ENCODE data around the gene DUSP21.
A peak's percentile ranks its signal among the peaks of the same experiment; 100 is the strongest.
"Not testable (repeated sequence)": the region's sequence is repeated elsewhere in the genome, so short reads cannot be mapped to it uniquely, and the experiment has no call there.

The DUSP21 gene

DNA sequence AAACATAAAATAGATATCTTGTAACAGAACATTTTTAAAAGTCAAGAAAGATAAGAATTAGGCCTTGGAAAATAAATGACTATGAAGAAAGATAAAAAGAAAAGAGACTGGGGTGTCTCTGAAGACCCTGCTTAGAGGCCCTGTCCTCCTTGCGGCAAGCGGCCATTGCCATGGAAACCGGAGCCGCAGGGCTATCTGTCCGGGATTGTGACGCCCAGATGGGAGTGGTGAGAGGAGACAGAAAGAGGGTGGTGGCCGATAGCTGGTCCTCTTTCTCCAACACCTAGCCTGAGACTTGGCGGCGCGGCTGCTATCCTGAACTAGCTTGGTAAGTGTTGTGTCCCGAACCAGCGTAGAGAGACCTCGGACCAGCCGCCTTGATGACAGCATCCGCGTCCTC, at the start of gene DUSP21:
TSS of gene DUSP21 (plus strand) at position 269 of the 400 bp plus-strand sequence. CDS start at position 381, 112 bp downstream.
- peak; percentile 6 for DNase-seq (ENCODE audit: low spot score)

DNA sequence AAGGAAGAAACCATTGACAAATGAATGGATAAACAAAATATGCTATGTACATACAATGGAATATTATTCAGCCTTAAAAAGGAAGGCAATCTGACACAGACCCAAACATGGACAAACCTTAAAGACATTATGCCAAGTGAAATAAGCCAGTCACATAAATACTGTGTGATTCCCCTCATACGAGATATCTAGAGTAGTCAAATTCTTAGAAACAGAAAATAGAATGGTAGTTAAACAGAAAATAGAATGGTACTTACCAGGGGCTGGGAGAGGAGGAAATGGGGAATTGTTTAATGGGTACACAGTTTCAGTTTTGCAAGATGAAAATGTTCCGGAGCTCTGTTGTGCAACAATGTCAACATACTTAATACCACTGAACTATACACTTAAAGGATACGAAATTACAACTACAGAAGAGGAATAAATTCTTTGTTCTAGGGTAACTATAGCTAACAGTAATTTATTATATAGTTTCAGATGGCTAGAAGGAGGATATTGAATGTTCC, 47.8 kb upstream of the DUSP21 start:
- DNase-seq (ENCODE audit: low spot score): no peak

DNA sequence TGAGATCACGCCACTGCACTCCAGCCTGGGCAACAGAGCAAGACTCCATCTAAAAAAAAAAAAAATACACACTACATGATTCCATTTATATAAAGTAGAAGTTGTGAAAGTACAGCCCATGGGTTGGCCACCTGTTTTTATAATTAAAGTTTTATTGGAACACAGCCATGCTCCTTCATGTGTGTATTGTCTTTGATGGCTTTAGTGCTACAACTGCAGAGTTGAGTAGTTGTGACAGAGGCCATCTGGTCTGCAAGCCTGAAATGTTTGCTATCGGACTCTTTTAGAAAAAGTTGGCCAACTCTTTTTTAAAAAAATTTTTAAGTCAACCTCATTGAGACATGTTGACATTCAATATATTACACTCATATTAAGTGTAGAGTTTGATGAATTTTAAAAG, 41.2 kb upstream of the DUSP21 start:
- DNase-seq (ENCODE audit: low spot score): no peak

DNA sequence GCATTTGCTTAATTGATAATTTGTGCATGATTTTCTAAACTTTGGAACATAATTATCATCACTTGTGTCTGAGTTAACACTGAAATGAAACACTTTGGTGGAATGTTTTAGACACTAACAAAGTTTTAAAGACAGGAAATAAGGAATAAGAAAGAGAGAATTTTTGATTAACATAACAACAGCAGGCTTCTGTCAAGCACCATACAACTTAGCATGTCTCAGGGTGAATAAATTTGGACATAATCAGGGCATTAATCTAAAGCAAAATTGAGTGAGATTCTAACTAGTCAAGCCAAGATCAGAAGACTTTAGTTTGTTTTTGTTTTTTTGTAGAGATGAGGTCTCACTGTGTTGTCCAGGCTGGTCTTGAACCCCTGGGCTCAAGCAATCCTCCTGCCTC, 28.1 kb upstream of the DUSP21 start:
- no peak for DNase-seq (ENCODE audit: low spot score)

DNA sequence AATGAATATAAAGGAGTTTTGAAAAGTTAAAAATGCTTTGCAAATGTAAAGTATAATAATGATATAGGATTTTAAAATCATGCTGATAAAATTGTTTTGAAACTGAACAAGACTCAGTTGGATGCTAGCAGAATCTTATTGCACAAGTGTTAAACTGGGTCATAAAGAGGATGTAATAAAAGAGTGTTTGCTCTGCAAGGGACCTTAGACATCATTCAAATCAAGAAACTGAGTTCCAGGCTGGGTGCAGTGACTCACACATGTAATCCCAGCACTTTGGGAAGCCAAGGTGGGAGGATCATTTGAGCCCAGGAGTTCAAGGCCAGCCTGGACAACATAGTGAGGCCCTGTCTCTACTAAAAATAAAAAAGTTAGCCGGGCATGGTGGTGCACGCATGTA, 27.5 kb upstream of the DUSP21 start:
- no peak for DNase-seq (ENCODE audit: low spot score)

DNA sequence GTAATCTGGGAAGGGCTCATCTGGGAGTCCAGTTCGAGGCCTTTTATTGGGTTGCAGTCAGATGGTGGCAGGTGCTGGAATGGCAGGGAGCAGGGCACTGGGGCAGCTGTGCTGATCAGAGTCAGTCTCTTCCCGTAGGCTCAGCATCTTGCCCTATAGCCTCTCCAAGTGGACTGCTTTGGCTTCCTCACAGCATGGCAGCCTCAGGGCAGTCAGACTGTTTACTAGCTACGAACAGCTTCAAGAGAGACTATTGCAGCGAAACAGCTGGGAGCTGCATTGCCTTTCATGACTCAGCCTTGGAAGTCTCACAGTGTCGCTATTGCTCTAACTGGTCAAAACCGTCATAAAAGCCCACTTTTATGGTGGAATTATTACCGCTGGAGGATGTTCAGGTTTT, 26.8 kb upstream of the DUSP21 start:
- DNase-seq (ENCODE audit: low spot score): no peak

DNA sequence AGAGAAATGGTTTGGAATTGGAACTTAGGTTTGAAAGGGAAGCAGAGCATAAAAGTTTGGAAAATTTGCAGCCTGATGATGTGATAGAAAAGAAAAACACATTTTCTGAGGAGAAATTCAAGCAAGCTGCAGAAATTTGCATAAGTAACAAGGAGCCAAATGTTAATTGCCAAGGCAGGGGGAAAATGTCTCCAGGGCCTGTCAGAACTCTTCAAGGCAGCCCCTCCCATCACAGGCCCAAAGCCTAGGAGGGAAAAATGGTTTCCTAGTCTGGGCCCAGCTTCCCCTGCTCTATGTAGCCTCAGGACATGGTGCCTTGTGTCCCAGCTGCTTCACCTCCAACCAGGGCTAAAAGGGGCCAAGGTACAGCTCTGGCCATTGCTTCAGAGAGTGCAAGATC, 21.2 kb upstream of the DUSP21 start:
- no peak for DNase-seq (ENCODE audit: low spot score)

DNA sequence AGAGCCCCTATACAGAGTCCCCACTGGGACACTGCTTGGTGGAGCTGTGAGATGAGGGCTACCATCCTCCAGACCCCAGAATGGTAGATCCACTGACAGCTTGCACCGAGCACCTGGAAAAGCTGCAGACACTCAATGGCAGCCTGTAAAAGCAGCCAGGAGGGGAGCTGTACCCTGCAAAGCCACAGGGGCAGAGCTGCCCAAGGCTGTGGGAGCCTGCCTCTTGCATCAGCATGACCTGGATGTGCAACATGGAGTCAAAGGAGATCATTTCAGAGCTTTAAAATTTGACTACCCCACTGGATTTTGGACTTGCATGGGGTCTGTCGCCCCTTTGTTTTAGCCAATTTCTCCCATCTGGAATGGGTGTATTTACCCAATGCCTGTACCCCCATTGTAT, 20.6 kb upstream of the DUSP21 start:
- not testable (repeated sequence) for DNase-seq (ENCODE audit: low spot score)

DNA sequence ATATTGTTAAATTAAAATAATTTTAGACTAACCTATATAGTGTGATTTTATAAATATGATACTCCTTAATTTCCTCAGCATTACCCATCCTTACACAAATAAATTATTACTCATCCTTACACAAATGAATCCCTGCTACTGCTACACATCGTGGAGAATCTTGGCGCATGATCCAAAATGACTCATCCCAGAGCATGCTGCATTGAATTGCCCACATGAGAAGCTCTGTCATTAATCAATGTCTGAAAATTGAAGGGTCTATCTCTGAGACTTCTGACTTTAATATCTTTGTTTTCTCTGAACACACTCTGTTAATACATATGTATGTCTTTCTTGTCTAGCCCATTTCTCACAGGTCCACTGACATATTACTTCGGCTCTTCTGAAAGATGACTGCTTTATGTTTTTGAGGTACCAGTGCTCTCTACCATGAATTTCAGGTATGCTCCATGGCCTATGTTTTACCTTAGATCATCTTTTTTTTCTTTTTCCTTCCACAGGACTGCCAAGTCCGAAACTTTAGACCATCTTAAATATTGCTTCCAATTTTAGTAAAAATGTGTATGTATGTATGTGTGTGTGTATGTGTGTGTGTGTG, 15.7 kb upstream of the DUSP21 start:
- no peak for DNase-seq (ENCODE audit: low spot score)

DNA sequence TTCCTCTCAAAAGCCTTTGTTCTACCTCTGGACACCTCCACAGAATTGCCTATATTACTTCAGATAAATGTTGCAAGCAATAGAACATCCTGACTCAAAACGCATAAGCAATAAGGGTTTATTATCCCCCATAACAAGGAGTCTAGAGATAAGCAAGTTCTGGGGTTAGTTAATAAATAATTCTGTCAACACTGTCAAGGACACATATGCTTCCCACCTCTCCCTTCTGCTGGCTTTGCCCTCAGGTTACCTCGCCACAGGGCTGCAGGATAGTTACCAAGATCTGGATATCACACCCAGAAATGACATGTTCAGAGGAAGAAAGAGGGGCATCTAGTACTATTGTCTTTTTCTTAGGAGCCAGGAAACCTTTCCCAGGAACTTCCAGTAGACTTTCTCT, 14.0 kb upstream of the DUSP21 start:
- no peak for DNase-seq (ENCODE audit: low spot score)

DNA sequence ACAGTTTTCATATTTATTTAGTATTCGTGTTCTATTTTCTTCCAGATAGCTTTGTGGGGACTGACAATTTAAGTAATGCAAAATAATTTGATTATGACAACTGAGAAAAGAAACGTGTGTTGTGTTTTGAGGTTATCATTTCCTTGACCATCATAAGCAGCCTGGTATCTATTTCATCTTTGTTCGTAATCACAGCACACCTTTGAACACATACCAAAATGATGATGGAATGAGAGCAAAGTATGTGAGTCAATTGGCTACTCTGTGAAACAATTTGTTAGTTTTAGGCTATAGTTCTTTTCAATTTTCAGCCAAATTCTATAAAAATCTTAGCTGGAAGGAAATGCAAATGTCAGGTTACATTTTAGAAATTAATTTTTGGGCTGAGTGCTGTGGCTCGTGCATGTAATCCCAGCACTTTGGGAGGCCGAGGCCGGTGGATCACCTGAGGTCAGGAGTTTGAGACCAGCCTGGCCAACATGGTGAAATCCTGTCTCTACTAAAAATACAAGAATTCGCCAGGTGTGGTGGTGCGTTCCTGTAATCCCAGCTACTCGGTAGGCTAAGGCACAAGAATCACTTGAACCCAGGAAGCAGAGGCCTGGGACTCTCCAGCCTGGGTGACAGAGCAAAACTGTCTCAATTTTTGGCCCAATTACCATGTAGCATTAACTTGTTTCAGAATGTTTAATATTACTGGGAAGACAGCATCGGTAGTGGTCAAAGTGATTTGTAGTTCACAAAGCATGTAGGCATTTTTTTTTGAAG, 1.1 kb upstream of the DUSP21 start:
- no peak for DNase-seq (ENCODE audit: low spot score)

DNA sequence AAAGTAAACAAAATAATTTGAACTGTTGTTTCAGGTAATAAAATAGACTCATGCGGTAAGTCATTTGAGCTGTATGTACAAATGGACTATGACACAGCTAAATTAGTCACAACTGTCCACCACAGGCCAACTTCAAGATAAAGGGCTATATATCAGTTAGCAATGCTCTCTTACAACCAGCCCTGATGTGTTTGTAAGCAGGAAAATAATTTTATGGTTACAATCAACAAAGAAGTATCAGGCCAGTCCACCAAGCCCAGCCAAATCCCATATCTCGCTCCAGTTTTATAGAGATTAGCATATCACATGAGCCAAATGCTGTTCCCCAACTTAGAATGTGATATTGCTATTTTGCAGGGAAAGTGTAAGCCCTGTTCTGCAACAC, 511 bp upstream of the DUSP21 start:
- peak; percentile 30 for DNase-seq (ENCODE audit: low spot score)

DNA sequence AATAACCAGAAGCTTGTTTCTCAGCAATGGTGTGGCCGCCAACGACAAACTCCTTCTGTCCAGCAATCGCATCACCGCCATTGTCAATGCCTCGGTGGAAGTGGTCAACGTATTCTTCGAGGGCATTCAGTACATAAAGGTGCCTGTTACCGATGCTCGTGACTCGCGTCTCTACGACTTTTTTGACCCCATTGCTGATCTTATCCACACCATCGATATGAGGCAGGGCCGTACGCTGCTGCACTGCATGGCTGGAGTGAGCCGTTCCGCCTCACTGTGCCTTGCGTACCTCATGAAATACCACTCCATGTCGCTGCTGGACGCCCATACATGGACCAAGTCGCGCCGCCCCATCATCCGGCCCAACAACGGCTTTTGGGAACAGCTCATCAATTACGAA, 383 bp downstream of the DUSP21 start:
- DNase-seq (ENCODE audit: low spot score): no peak

DNA sequence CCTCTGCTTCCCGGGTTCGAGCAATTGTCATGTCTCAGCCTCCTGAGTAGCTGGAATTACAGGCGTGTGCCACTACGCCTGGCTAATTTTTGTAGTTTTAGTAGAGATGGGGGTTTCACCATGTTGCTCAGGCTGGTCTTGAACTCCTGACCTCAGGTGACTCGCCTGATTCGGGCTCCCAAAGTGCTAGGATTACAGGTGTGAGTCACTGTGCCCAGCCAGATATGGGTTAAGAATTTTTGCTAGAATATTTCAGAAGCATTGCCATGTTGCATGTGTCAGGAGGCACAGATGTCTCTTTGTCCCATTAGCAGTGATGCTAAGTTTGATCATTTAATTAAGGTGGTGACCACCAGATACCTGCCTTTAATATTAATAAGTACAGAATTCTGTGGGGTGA, 7.1 kb downstream of the DUSP21 start:
- not testable (repeated sequence) for DNase-seq (ENCODE audit: low spot score)

DNA sequence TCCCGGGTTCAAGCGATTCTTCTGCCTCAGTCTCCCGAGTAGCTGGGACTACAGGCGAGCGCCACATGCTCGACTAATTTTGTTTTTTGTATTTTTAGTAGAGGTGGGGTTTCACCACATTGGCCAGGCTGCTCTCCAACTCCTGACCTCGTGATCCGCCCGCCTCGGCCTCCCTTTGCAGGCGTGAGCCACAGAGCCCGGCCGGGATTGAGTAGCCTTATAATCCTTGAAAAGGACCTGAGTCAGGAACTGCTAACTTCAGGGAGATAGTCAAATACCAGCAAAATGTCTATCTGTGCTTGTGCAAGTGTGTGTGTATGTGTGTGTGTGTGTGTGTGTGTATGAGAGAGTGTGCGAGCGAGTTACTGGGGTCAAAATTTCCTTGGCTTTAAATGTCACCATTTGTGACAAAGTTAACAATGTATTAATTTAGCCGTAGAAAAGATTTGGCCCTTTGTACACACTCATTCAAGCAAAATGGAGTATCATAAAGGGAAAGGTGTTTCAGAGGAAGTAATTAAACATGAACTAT, 27.4 kb downstream of the DUSP21 start:
- no peak for DNase-seq (ENCODE audit: low spot score)

DNA sequence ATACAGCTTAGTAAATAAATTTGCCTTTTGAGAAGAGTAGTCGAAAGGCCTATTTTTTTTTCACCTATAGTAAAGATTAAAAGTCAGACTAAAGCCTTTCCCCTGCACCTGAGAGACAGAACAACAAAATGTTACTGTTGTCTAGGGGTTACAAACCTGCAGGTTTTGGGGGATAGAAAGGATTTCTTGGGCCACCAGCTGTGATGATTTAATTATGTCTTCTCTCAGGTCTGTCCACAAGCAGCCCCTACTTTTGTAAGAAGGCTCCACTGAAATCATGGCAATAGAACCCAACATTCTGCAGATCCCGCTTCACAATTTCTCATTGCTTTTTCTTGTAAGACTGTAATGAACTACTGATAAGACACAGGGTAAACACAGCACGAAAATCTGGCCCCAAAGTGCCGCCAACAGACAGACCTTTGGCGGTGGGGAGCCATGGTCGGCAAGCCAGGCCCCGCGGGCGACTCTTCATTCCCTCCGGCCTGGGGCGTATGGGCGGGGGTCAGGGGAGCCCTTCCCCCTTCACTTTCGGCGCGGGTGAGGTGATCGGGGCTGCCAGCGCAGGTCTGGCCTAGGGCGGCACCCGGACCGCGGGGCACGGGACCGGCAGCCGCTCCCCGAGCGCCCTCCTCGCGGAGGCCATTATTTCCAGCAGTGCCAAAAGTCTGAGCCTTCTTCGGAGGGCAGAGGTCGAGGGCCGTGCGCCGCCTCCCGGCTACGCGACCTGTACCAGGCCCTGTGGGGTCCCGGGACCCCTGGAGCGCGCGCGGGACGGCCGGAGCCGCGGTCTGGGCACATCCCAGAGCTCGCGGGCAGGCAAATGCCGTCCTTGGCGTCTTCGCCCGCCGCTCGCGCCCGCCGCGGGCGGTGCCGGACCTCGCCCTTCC, 28.4 kb downstream of the DUSP21 start:
- peak; percentile 39 for DNase-seq (ENCODE audit: low spot score)

DNA sequence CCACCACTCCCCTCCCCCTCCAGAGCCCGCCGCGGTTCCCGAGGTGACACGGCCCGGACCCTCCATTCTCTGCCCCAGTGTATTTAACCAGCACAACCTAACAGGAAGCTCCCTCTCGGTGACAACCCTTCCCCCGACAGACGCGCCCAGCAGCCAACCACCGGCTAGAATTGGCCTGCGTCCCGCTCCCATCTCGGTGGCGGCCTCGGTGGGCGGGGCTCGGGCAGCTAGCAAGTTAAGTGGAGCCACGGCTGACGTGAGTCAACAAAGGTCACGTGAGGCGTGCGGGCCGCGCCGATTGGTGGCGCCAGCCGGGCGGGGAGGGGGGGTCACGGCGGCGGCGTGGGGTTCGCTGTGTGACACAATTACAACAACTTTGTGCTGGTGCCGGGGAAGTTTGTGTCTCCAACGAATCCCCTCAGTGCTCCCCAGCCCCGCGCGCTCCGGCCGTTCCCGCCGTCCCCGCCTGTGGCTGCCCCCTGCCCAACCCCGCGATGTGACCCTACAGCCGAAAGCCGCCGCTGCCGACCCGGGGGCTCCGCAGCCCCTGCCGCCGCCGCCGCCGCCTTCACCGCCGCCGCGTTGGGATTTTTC, 29.1 kb downstream of the DUSP21 start, which contains the start of gene KDM6A:
TSS of gene KDM6A (plus strand) at position 368 of the 594 bp plus-strand sequence. CDS start 364 bp downstream, outside the sequence.
- DNase-seq (ENCODE audit: low spot score): peak; percentile 93

DNA sequence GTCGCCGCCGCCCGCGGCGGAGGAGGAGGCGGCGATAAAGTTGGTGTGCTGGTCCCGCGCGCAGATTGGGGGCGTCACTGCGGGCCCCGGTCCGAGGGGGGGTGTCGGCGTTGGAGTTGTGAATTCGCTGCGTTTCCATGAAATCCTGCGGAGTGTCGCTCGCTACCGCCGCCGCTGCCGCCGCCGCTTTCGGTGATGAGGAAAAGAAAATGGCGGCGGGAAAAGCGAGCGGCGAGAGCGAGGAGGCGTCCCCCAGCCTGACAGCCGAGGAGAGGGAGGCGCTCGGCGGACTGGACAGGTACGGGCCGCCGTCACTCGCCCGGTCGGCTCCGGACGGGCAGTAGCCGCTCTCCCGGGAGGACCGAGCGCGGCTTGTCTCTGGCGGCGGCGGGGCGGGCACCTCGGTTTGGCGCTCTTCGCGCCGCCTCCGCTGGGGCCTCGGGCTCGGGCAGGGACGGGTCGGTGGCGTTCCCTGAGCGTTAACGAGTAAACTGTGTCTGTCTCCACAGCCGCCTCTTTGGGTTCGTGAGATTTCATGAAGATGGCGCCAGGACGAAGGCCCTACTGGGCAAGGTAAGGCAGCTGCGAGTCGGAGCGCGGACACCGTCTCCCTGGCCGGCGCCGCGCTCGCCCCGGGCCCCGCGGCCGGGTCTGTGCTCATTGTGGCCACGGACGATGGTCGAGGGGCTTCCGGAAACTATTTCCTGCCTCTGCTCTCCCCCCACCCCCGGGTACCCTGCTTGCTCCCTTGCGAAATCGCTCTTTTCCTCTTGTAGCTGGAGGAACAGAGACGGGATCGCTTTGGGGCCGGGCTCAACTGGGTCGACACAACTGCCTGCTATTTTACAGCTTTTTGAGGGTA, 29.8 kb downstream of the DUSP21 start:
- DNase-seq (ENCODE audit: low spot score): peak; percentile 54

DNA sequence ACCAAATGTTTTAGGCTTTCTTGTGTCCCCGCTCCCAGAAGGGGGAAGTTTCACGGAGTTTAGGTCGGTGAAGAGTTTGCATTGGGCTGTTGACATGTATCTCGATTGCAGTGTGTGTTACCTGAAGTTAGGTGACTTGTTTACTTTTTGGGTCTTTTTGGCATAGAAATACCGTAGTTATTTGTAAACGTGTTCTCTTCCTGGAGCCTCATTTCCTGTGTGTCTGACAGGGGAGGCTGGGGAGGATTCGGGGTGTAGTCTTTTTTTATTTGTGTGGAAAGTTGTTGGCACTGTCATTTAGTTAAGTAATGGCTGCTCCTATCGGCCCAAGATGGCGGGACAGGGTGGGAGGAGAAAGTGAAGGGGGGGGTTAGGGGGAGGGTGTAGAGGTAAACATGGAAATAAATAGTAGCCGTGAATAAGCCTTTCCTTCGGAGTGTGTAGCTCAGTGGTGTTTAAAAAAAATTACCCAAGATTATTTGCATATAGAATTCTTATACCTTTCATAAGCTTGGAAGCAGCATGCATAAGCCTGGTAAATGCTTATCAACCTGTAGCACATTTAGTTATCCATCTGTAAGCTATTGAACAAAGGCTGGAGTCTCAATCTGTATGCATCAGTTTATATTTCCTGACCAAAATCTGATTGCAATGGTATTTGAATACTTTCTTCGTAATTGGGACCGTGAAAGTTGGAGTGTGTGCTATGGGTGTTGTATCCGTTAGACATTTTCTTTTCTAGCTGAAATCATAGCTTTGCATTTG, 30.8 kb downstream of the DUSP21 start:
- peak; percentile 73 for DNase-seq (ENCODE audit: low spot score)

DNA sequence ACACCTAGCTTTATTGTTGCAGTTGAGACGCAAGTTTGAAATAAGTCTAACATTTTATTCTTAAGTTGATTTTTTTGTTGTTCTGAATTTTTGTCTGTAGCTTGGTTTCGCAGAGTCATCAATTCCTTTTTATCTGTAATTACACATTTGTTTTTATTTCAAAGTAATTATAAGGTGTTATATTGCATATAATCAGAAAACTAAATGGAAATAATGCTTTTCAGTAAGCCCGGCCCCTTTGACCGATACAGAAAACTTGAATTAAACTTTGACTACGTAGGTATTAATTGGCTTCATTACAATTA, 31.3 kb downstream of the DUSP21 start:
- DNase-seq (ENCODE audit: low spot score): no peak
